RWPE1 (cell line): ENCODE results near the gene BZW1.

ENCODE experiments used
- CTCF ChIA-PET: fragments of 350-600 bp; sonication (Branson Sonifier 250); formaldehyde crosslinking; extraction: SDS; loops from one replicate; lab custom pipeline; 2021; lab: Yijun Ruan, JAX
- POLR2A ChIA-PET: fragments of 400-600 bp; formaldehyde crosslinking; extraction: SDS; loops from one replicate; lab custom pipeline; 2020; ENCODE audit warnings: antibody characterized with exemption; ENCODE audit not compliant: low non-redundant PET; lab: Yijun Ruan, JAX
- DNase-seq: peaks from one replicate; pipeline ENCODE4 v3.0.0; 2012; ENCODE audit warnings: low spot score
- H3K27ac ChIP-seq: fragments of 450-650 bp; 2 replicates; pipeline ENCODE4 v1.5.1; 2017
- TF ChIP-seq, protein P1 (sequence below): fragments of 450-650 bp; conservative IDR thresholded peaks from 2 replicates; pipeline ENCODE4 v1.5.1; 2017; ENCODE audit warnings: low read depth, mild to moderate bottlenecking

Gene BZW1

DNA sequence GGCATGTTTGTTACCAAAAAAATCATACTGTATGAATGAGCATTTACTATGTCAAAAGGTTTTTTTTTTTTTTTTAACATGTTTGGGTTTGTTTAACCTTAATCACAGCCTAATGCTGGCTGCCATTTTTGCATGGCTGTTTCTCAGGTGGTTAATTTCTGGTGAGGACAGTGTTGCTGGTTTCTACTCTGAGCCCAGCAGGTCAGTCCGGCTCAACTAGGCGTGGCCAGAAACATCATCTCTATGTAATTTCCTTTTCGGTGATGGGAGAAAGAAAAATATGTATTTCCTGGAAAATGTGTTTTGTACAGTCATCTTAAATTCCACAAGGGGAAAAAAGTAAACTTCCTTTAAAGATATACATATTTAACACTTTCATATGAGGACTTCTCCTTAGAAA is 24.9 kb upstream of the BZW1 start:
- ChIA-PET CTCF (interaction anchor here (0.7 kb wide), 1 partner anchor 129 kb away, joined by 10 read pairs; no protein-coding TSS in a partner anchor), POLR2A (interaction anchor here (0.7 kb wide), 1 partner anchor 23 kb away, joined by 7 read pairs; no protein-coding TSS in a partner anchor)
- H3K27ac ChIP-seq = no peak overlapping the region
- TF ChIP-seq, protein P1, sequence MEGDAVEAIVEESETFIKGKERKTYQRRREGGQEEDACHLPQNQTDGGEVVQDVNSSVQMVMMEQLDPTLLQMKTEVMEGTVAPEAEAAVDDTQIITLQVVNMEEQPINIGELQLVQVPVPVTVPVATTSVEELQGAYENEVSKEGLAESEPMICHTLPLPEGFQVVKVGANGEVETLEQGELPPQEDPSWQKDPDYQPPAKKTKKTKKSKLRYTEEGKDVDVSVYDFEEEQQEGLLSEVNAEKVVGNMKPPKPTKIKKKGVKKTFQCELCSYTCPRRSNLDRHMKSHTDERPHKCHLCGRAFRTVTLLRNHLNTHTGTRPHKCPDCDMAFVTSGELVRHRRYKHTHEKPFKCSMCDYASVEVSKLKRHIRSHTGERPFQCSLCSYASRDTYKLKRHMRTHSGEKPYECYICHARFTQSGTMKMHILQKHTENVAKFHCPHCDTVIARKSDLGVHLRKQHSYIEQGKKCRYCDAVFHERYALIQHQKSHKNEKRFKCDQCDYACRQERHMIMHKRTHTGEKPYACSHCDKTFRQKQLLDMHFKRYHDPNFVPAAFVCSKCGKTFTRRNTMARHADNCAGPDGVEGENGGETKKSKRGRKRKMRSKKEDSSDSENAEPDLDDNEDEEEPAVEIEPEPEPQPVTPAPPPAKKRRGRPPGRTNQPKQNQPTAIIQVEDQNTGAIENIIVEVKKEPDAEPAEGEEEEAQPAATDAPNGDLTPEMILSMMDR = no peak
- peak; percentile 52 for DNase-seq

DNA sequence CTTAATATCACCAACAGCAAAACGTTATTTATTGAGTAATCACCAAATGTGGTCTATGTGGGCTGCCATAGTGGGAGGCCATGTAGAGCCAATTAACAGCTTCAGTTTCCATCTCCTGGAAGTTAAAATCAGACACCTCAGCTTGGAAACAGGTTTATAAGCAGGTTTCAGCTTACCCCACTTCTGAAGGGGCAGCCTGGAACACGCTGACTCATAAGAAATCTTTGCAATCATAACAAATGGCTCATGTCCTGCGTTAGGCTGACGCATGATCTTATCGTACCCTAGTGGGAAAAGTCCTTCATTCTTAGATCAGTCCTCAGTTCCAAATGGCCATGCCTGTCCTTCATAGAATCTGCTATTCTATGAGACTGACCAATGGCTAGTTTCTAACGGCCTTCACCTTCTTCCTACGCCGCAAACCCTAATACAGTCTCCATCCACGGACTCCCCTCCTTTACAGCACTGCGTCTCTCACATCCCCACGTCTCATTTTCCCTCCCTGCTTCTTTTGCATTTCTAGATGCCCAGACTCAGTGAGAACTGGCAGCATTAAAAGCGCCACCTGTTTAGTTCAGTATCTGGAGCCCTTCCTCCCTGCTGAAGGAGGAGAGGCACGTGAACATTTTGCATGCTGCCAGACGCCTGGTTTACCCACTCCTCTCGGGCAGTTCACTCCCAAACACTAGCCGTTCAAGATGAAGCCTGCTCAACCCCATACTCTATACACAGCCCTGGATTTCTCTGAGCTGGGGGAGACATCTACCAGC is 24.2 kb upstream of the BZW1 start:
- DNase-seq = peak; percentile 82
- ChIA-PET CTCF (no interaction called here), POLR2A (no interaction called here)
- TF ChIP-seq, protein P1 = no peak
- H3K27ac ChIP-seq = peak overlapping the region; percentile 91

DNA sequence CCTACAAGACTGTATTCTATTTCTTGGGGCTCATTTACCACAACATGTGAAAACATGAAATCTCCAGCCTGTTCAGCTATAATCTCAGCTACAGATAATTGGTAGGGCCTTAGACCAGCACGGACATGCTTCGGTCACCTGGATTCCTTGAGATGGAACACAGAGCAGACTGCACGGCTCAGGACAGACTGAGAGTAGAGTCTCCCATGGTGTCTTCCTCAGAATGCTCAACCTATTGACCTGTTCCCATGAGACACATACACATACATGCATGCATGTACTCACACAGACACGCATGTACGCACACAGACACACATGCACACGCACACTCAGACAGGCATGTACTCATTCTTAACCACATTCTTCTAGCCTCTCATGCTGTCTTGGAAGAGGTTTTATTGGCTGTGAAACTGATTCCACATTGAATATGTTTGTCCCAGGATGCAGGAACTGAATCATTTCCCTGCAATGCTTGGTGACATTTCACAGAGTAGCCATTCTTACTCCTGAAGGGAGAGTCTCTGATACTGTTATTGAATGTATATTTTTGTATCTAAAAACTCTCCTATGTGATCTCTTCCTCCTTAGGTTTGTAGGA is 23.5 kb upstream of the BZW1 start:
- DNase-seq = no peak
- POLR2A ChIA-PET = no interaction called here
- CTCF ChIA-PET = interaction anchor here (0.9 kb wide), 1 partner anchor 75 kb away, joined by 3 read pairs; no protein-coding TSS in a partner anchor
- TF ChIP-seq, protein P1 = no peak
- H3K27ac ChIP-seq = peak overlapping the region; percentile 91

DNA sequence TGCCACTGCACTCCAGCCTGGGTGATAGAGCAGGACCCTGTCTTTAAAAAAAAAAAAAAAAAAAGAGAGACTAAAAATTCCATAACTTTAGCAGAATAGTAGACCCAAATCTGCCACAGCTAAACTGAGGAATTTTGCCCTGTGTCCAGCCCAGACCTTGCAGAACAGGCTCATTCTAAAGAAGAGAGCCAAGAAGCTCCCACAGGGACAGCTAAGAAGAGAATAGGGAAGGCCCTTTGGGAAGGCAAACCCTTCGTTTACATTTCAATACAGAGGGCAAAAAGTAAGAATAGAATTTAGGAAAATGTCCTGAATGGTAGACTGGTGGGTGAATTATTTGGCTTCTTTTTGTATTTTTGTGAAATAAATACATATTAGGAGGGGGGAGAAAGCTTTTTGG is 21.5 kb upstream of the BZW1 start:
- ChIA-PET CTCF (interaction anchor here (1.1 kb wide), 1 partner anchor 20 kb away, joined by 4 read pairs; no protein-coding TSS in a partner anchor), POLR2A (interaction anchor here (0.6 kb wide), 1 partner anchor 74 kb away, joined by 8 read pairs; the partner anchor contains the start of gene CLK1)

DNA sequence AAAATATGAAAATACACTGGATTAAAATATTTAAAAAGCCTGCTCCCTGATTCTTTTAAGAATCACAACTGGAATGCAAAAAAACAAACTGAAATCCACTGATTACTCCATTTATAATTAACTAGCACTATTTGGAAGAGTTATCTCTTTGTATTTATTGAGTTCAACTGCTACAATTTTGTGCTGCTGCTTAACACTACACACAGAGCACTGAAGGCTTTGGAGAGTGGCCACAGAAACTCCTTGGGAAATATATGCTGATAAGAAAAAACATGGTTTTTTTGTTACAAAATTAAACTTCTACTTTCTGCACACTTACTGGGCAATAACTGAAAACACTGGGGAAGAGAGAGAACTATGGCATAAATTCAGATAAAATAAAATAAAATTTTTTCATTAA is 19.8 kb upstream of the BZW1 start:
- POLR2A ChIA-PET = no interaction called here
- CTCF ChIA-PET = no interaction called here
- no peak for DNase-seq
- H3K27ac ChIP-seq = no peak overlapping the region
- TF ChIP-seq, protein P1 = no peak

More for the DNA sequence above, 21.5 kb upstream of the BZW1 start:
- TF ChIP-seq, protein P1 = no peak
- no peak overlapping the region for H3K27ac ChIP-seq
- DNase-seq = no peak

DNA sequence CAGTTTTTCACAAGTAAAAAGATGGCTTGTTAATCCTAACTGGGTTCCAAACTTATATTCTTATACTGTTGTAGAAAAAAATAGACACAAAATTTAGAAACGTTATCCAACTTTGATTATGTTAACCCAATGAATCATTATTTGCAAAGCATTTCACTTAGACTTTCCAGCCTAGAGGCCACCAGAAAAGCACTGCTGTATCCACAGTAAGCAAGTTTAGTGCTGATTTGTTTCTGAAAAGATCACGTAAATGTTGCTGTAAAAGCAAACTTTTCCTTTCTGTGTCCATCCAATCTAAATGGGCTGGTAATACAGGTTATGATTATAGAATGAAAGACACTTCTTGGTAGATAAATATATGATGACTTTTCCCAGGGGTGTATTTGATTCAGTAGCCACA is 17.6 kb upstream of the BZW1 start:
- no peak for DNase-seq
- H3K27ac ChIP-seq = no peak overlapping the region
- ChIA-PET POLR2A (no interaction called here), CTCF (no interaction called here)
- TF ChIP-seq, protein P1 = no peak
